Activated B cell treated with CpG ODN at 0.5 μM for 24 hours (primary cell): ENCODE results near the gene SLC16A1. TPM values are rescaled to one million over a fixed set of nuclear protein-coding genes. Genes with fewer than 3 reads are reported as not detected.

Experiments used
- ATAC-seq: fragments of 200-7000 bp; cut with Tn5 transposase; one replicate; pipeline ENCODE4 v1.10.0; 2021; ENCODE audit warnings: low read depth, mild to moderate bottlenecking, moderate library complexity
- CTCF ChIA-PET: fragments of 350-600 bp; sonication (Branson Sonifier 250); formaldehyde crosslinking; loops from one replicate; lab custom pipeline; 2021; ENCODE audit warnings: antibody characterized with exemption; lab: Charles Lee
- POLR2A ChIA-PET: fragments of 350-600 bp; sonication (Branson Sonifier 250); formaldehyde crosslinking; loops from one replicate; lab custom pipeline; 2021; ENCODE audit warnings: antibody characterized with exemption; lab: Charles Lee
- DNase-seq: peaks from one replicate; pipeline ENCODE4 v3.0.0; 2022
- H3K27ac Mint-ChIP-seq: one replicate; pipeline ENCODE4 v1.8.0; 2020; ENCODE audit warnings: mixed read lengths
- H3K27me3 Mint-ChIP-seq: one replicate; pipeline ENCODE4 v1.8.0; 2021; ENCODE audit warnings: mixed read lengths
- H3K36me3 Mint-ChIP-seq: one replicate; pipeline ENCODE4 v1.8.0; 2021; ENCODE audit warnings: low read depth, mixed read lengths
- H3K4me1 Mint-ChIP-seq: one replicate; pipeline ENCODE4 v1.8.0; 2021; ENCODE audit warnings: mixed read lengths
- H3K4me3 Mint-ChIP-seq: one replicate; pipeline ENCODE4 v1.8.0; 2020; ENCODE audit warnings: mild to moderate bottlenecking, mixed read lengths
- H3K9me3 Mint-ChIP-seq: one replicate; pipeline ENCODE4 v1.8.0; 2020; ENCODE audit warnings: mixed read lengths
- CTCF ChIP-seq: fragments of 200-600 bp; IDR thresholded peaks from one replicate; pipeline ENCODE4 v1.8.0; 2022; ENCODE audit warnings: antibody characterized with exemption, mild to moderate bottlenecking
- intact Hi-C: fragments of 100-400 bp; cut with micrococcal nuclease; formaldehyde crosslinking; loops from one replicate; pipeline ENCODE4 v1.15.1; 2024
- total RNA-seq: library from RNA; stranded (reverse); gene quantifications from 2 replicates; pipeline ENCODE4 v1.2.3, GENCODE V29; 2022

The SLC16A1 gene
- total RNA-seq, 1 donor from 2014 or later: 17.9 TPM

GRCh38 chr1:112909847-112910246 lies 46.1 kb downstream of the SLC16A1 start:
- intact Hi-C loops: no loop called here
- Mint-ChIP-seq H3K9me3 (no peaks in the 10 kb centered on the region), H3K36me3 (peaks cover 7% of the 10 kb centered on the region), H3K27ac (no peak overlapping the region), H3K4me1 (no peaks in the 10 kb centered on the region), H3K27me3 (no peaks in the 10 kb centered on the region), H3K4me3 (no peak overlapping the region)
- DNase-seq (no peak), ATAC-seq (no peak)
- POLR2A ChIA-PET: no interaction called here
- CTCF ChIA-PET: interaction anchor here (0.8 kb wide), 1 partner anchor 46 kb away, joined by 4 read pairs; the partner anchor contains the start of gene SLC16A1
- TF ChIP-seq CTCF: no peak

GRCh38 chr1:112906150-112906698 lies 49.8 kb downstream of the SLC16A1 start:
- ChIA-PET CTCF (no interaction called here), POLR2A (no interaction called here)
- H3K36me3 Mint-ChIP-seq: no peaks in the 10 kb centered on the region
- ATAC-seq: no peak
- TF ChIP-seq CTCF: no peak
- H3K27me3 Mint-ChIP-seq: no peaks in the 10 kb centered on the region
- H3K27ac Mint-ChIP-seq: no peak overlapping the region
- no peaks in the 10 kb centered on the region for H3K4me1 Mint-ChIP-seq
- no peak for DNase-seq
- no peak overlapping the region for H3K4me3 Mint-ChIP-seq
- intact Hi-C loops: no loop called here
- no peaks in the 10 kb centered on the region for H3K9me3 Mint-ChIP-seq

GRCh38 chr1:112905395-112906149 lies 50.4 kb downstream of the SLC16A1 start:
- H3K27ac Mint-ChIP-seq: no peak overlapping the region
- intact Hi-C loops: no loop called here
- DNase-seq (no peak), ATAC-seq (no peak)
- no peak for TF ChIP-seq CTCF
- ChIA-PET POLR2A (interaction anchor here (0.6 kb wide), 1 partner anchor 82 kb away, joined by 5 read pairs; no protein-coding TSS in a partner anchor), CTCF (no interaction called here)
- H3K4me1 Mint-ChIP-seq: no peaks in the 10 kb centered on the region
- no peaks in the 10 kb centered on the region for H3K9me3 Mint-ChIP-seq
- H3K4me3 Mint-ChIP-seq: no peak overlapping the region
- H3K27me3 Mint-ChIP-seq: no peaks in the 10 kb centered on the region
- H3K36me3 Mint-ChIP-seq: no peaks in the 10 kb centered on the region

- intact Hi-C loops: no loop called here
- no peaks in the 10 kb centered on the region for H3K36me3 Mint-ChIP-seq
- no peaks in the 10 kb centered on the region for H3K4me1 Mint-ChIP-seq
- H3K27ac Mint-ChIP-seq: no peak overlapping the region
- no peak overlapping the region for H3K4me3 Mint-ChIP-seq
- ATAC-seq: no peak
- no peaks in the 10 kb centered on the region for H3K27me3 Mint-ChIP-seq
- TF ChIP-seq CTCF: no peak
- POLR2A ChIA-PET: interaction anchor here (0.6 kb wide), 1 partner anchor 82 kb away, joined by 5 read pairs; no protein-coding TSS in a partner anchor
- DNase-seq: no peak
- CTCF ChIA-PET: no interaction called here
- H3K9me3 Mint-ChIP-seq: no peaks in the 10 kb centered on the region
These were observed 51.1 kb downstream of the SLC16A1 start for GRCh38 chr1:112904831-112905261.

GRCh38 chr1:112904071-112904830 lies 51.7 kb downstream of the SLC16A1 start:
- Mint-ChIP-seq H3K27me3 (no peaks in the 10 kb centered on the region), H3K4me1 (no peaks in the 10 kb centered on the region), H3K9me3 (no peaks in the 10 kb centered on the region), H3K27ac (no peak overlapping the region), H3K36me3 (no peaks in the 10 kb centered on the region), H3K4me3 (no peak overlapping the region)
- ChIA-PET POLR2A (interaction anchor here (0.6 kb wide), 1 partner anchor 81 kb away, joined by 5 read pairs; no protein-coding TSS in a partner anchor), CTCF (no interaction called here)
- DNase-seq (no peak), ATAC-seq (no peak)
- TF ChIP-seq CTCF: no peak
- intact Hi-C loops: no loop called here
